HEK293 (cell line): ENCODE data around the gene NIN.

Experiments used
- MYNN ChIP-seq: fragments of 450-650 bp; formaldehyde crosslinking; IDR thresholded peaks from 2 replicates; pipeline ENCODE4 v1.5.1; 2016; ENCODE audit warnings: missing biosample characterization, missing genetic modification characterization, borderline replicate concordance
- ZBTB11 ChIP-seq: fragments of 450-650 bp; formaldehyde crosslinking; conservative IDR thresholded peaks from 2 replicates; pipeline ENCODE4 v1.5.1; 2016; ENCODE audit warnings: low read depth, missing biosample characterization, missing genetic modification characterization
- ZBTB48 ChIP-seq: fragments of 450-650 bp; formaldehyde crosslinking; IDR thresholded peaks from 2 replicates; pipeline ENCODE4 v1.5.1; 2016; ENCODE audit warnings: missing biosample characterization, missing genetic modification characterization
- ZBTB6 ChIP-seq: fragments of 450-650 bp; formaldehyde crosslinking; IDR thresholded peaks from 2 replicates; pipeline ENCODE4 v1.5.1; 2017; ENCODE audit warnings: missing biosample characterization, missing genetic modification characterization
- ZNF138 ChIP-seq: fragments of 450-650 bp; formaldehyde crosslinking; IDR thresholded peaks from 2 replicates; pipeline ENCODE4 v1.5.1; 2016; ENCODE audit warnings: missing biosample characterization, missing genetic modification characterization, borderline replicate concordance
- ZNF23 ChIP-seq: fragments of 450-650 bp; formaldehyde crosslinking; IDR thresholded peaks from 2 replicates; pipeline ENCODE4 v1.5.1; 2016; ENCODE audit warnings: missing biosample characterization, missing genetic modification characterization, borderline replicate concordance
- ZNF600 ChIP-seq: fragments of 450-650 bp; formaldehyde crosslinking; IDR thresholded peaks from 2 replicates; pipeline ENCODE4 v1.5.1; 2016; ENCODE audit warnings: missing biosample characterization, missing genetic modification characterization
- TF ChIP-seq, protein P1 (sequence below): fragments of 450-650 bp; formaldehyde crosslinking; IDR thresholded peaks from 2 replicates; pipeline ENCODE4 v1.5.1; 2016; ENCODE audit warnings: missing biosample characterization, missing genetic modification characterization
- TF ChIP-seq, protein P2 (sequence below): fragments of 450-650 bp; formaldehyde crosslinking; IDR thresholded peaks from 2 replicates; pipeline ENCODE4 v1.5.1; 2016; ENCODE audit warnings: missing biosample characterization, missing genetic modification characterization

- TF ChIP-seq ZBTB6 (tag by site-specific recombination) (no peak), ZBTB11 (tag by site-specific recombination) (no peak), ZBTB48 (tag by site-specific recombination) (no peak), ZNF600 (no peak), ZNF138 (tag by site-specific recombination) (no peak), ZNF23 (no peak), MYNN (tag by site-specific recombination) (no peak)
- TF ChIP-seq, protein P1, sequence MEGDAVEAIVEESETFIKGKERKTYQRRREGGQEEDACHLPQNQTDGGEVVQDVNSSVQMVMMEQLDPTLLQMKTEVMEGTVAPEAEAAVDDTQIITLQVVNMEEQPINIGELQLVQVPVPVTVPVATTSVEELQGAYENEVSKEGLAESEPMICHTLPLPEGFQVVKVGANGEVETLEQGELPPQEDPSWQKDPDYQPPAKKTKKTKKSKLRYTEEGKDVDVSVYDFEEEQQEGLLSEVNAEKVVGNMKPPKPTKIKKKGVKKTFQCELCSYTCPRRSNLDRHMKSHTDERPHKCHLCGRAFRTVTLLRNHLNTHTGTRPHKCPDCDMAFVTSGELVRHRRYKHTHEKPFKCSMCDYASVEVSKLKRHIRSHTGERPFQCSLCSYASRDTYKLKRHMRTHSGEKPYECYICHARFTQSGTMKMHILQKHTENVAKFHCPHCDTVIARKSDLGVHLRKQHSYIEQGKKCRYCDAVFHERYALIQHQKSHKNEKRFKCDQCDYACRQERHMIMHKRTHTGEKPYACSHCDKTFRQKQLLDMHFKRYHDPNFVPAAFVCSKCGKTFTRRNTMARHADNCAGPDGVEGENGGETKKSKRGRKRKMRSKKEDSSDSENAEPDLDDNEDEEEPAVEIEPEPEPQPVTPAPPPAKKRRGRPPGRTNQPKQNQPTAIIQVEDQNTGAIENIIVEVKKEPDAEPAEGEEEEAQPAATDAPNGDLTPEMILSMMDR (tag by site-specific recombination): no peak; the same call in 1 of the 2 replicates
- TF ChIP-seq, protein P2, sequence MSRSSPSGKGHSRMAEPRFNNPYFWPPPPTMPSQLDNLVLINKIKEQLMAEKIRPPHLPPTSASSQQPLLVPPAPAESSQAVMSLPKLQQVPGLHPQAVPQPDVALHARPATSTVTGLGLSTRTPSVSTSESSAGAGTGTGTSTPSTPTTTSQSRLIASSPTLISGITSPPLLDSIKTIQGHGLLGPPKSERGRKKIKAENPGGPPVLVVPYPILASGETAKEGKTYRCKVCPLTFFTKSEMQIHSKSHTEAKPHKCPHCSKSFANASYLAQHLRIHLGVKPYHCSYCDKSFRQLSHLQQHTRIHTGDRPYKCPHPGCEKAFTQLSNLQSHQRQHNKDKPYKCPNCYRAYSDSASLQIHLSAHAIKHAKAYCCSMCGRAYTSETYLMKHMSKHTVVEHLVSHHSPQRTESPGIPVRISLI (tag by site-specific recombination): no peak
These were observed 142.1 kb downstream of the NIN start for GRCh38 chr14:50688875-50689274.
